Activated CD4-positive, alpha-beta memory T cell treated with anti-CD3 and anti-CD28 coated beads for 36 hours (primary cell): ENCODE data around the gene ADARB1. TPM values are rescaled to one million over a fixed set of nuclear protein-coding genes. Genes with fewer than 3 reads are reported as not detected.
"Not testable (repeated sequence)": the region's sequence is repeated elsewhere in the genome, so short reads cannot be mapped to it uniquely, and the experiment has no call there.

Experiments used
- CTCF ChIA-PET: fragments of 350-600 bp; sonication (Branson Sonifier 250); formaldehyde crosslinking; loops from one replicate; lab custom pipeline; 2021; ENCODE audit warnings: antibody characterized with exemption, inconsistent platforms; lab: Charles Lee
- POLR2A ChIA-PET: fragments of 350-600 bp; sonication (Branson Sonifier 250); formaldehyde crosslinking; loops from one replicate; lab custom pipeline; 2021; ENCODE audit warnings: antibody characterized with exemption; lab: Charles Lee
- DNase-seq: peaks from one replicate; pipeline ENCODE4 v3.0.0-alpha.2; 2020
- H3K27ac Mint-ChIP-seq: one replicate; pipeline ENCODE4 v1.8.0; 2021; ENCODE audit warnings: mixed read lengths
- H3K27me3 Mint-ChIP-seq: one replicate; pipeline ENCODE4 v1.8.0; 2021; ENCODE audit warnings: mixed read lengths
- H3K36me3 Mint-ChIP-seq: one replicate; pipeline ENCODE4 v1.8.0; 2021; ENCODE audit warnings: mixed read lengths
- H3K4me1 Mint-ChIP-seq: one replicate; pipeline ENCODE4 v1.8.0; 2021; ENCODE audit warnings: low read depth, mixed read lengths
- H3K4me3 Mint-ChIP-seq: one replicate; pipeline ENCODE4 v1.8.0; 2021; ENCODE audit warnings: mild to moderate bottlenecking, mixed read lengths
- H3K9me3 Mint-ChIP-seq: one replicate; pipeline ENCODE4 v1.8.0; 2021; ENCODE audit warnings: mixed read lengths
- intact Hi-C: fragments of 100-400 bp; cut with micrococcal nuclease; formaldehyde crosslinking; loops from one replicate; pipeline ENCODE4 v1.15.1; 2023
- total RNA-seq, 2 experiments: library from RNA; stranded (reverse); gene quantifications; one replicate each; pipeline ENCODE4 v1.2.3, GENCODE V29; 2021

Gene ADARB1
- total RNA-seq, 2 experiments from 2014 or later = 37.6 to 40.6 TPM

GRCh38 chr21:45142469-45143308 lies 68.3 kb downstream of the ADARB1 start:
- no peak overlapping the region for H3K27ac Mint-ChIP-seq
- no peaks in the 10 kb centered on the region for H3K27me3 Mint-ChIP-seq
- POLR2A ChIA-PET = no interaction called here
- DNase-seq = no peak
- CTCF ChIA-PET = interaction anchor here (0.8 to 10.6 kb wide), 4 partner anchors 9 to 195 kb away, joined by 3 to 214 read pairs (median 116); no protein-coding TSS in a partner anchor
- no peaks in the 10 kb centered on the region for H3K9me3 Mint-ChIP-seq
- H3K4me1 Mint-ChIP-seq = peaks cover 4% of the 10 kb centered on the region
- peaks cover 11% of the 10 kb centered on the region for H3K36me3 Mint-ChIP-seq
- no peak overlapping the region for H3K4me3 Mint-ChIP-seq
- intact Hi-C loops = no loop called here

- intact Hi-C loops = no loop called here
Measured at GRCh38 chr21:45143855-45144254, 69.5 kb downstream of the ADARB1 start.

GRCh38 chr21:45145146-45145545 lies 70.8 kb downstream of the ADARB1 start:
- intact Hi-C loops = no loop called here
- ChIA-PET CTCF (interaction anchor here (3.6 to 10.6 kb wide), 2 partner anchors 8 to 17 kb away, joined by 30 to 166 read pairs; no protein-coding TSS in a partner anchor), POLR2A (no interaction called here)
- no peaks in the 10 kb centered on the region for H3K9me3 Mint-ChIP-seq
- no peak overlapping the region for H3K4me3 Mint-ChIP-seq
- no peaks in the 10 kb centered on the region for H3K27me3 Mint-ChIP-seq
- no peaks in the 10 kb centered on the region for H3K4me1 Mint-ChIP-seq
- no peak for DNase-seq
- peaks cover 10% of the 10 kb centered on the region for H3K36me3 Mint-ChIP-seq
- no peak overlapping the region for H3K27ac Mint-ChIP-seq

More at GRCh38 chr21:45143855-45144254, 69.5 kb downstream of the ADARB1 start:
- H3K4me1 Mint-ChIP-seq = no peaks in the 10 kb centered on the region
- no peak for DNase-seq
- ChIA-PET POLR2A (no interaction called here), CTCF (interaction anchor here (0.8 to 10.6 kb wide), 2 partner anchors 8 to 16 kb away, joined by 3 to 166 read pairs; no protein-coding TSS in a partner anchor)
- H3K36me3 Mint-ChIP-seq = peaks cover 11% of the 10 kb centered on the region
- no peak overlapping the region for H3K4me3 Mint-ChIP-seq
- no peaks in the 10 kb centered on the region for H3K9me3 Mint-ChIP-seq
- no peak overlapping the region for H3K27ac Mint-ChIP-seq
- no peaks in the 10 kb centered on the region for H3K27me3 Mint-ChIP-seq

GRCh38 chr21:45145846-45146245 lies 71.5 kb downstream of the ADARB1 start:
- intact Hi-C loops, H3K36me3 Mint-ChIP-seq, H3K27me3 Mint-ChIP-seq, POLR2A ChIA-PET, H3K4me1 Mint-ChIP-seq, DNase-seq, H3K9me3 Mint-ChIP-seq, H3K4me3 Mint-ChIP-seq, H3K27ac Mint-ChIP-seq: not testable (repeated sequence)
- CTCF ChIA-PET = interaction anchor here (0.9 to 10.6 kb wide), 3 partner anchors 8 to 18 kb away, joined by 3 to 166 read pairs (median 30); no protein-coding TSS in a partner anchor

- ChIA-PET CTCF (interaction anchor here (0.9 to 3.6 kb wide), 2 partner anchors 9 to 18 kb away, joined by 3 to 30 read pairs; no protein-coding TSS in a partner anchor), POLR2A (no interaction called here)
- H3K4me3 Mint-ChIP-seq = no peak overlapping the region
- DNase-seq = no peak
- intact Hi-C loops = no loop called here
- H3K9me3 Mint-ChIP-seq = no peaks in the 10 kb centered on the region
- no peaks in the 10 kb centered on the region for H3K27me3 Mint-ChIP-seq
- H3K36me3 Mint-ChIP-seq = peaks cover 9% of the 10 kb centered on the region
- no peak overlapping the region for H3K27ac Mint-ChIP-seq
- no peaks in the 10 kb centered on the region for H3K4me1 Mint-ChIP-seq
Measured at GRCh38 chr21:45146306-45146705, 71.9 kb downstream of the ADARB1 start.

GRCh38 chr21:45146801-45147200 lies 72.4 kb downstream of the ADARB1 start:
- Mint-ChIP-seq H3K27me3 (no peaks in the 10 kb centered on the region), H3K36me3 (peaks cover 9% of the 10 kb centered on the region), H3K9me3 (no peaks in the 10 kb centered on the region), H3K27ac (no peak overlapping the region), H3K4me3 (no peak overlapping the region), H3K4me1 (peaks cover 3% of the 10 kb centered on the region)
- ChIA-PET CTCF (interaction anchor here (0.9 to 3.6 kb wide), 2 partner anchors 9 to 18 kb away, joined by 3 to 30 read pairs; no protein-coding TSS in a partner anchor), POLR2A (no interaction called here)
- no peak for DNase-seq
- intact Hi-C loops = no loop called here

- intact Hi-C loops = no loop called here
- Mint-ChIP-seq H3K4me1 (peaks cover 11% of the 10 kb centered on the region), H3K27me3 (no peaks in the 10 kb centered on the region), H3K9me3 (no peaks in the 10 kb centered on the region), H3K27ac (no peak overlapping the region), H3K4me3 (no peak overlapping the region), H3K36me3 (peaks cover 9% of the 10 kb centered on the region)
- CTCF ChIA-PET = interaction anchor here (1.4 to 3.6 kb wide), 2 partner anchors 7 to 10 kb away, joined by 6 to 30 read pairs; no protein-coding TSS in a partner anchor
- DNase-seq = no peak
- POLR2A ChIA-PET = no interaction called here
Measured at GRCh38 chr21:45147473-45148315, 73.3 kb downstream of the ADARB1 start.

- intact Hi-C loops = no loop called here
- CTCF ChIA-PET = interaction anchor here (0.7 to 3.6 kb wide), 3 partner anchors 8 to 144 kb away, joined by 3 to 30 read pairs (median 6); no protein-coding TSS in a partner anchor
- Mint-ChIP-seq H3K4me3 (no peak overlapping the region), H3K36me3 (peaks cover 6% of the 10 kb centered on the region), H3K27ac (no peak overlapping the region), H3K4me1 (peaks cover 17% of the 10 kb centered on the region), H3K9me3 (no peaks in the 10 kb centered on the region), H3K27me3 (no peaks in the 10 kb centered on the region)
- POLR2A ChIA-PET = no interaction called here
- DNase-seq = no peak
Measured at GRCh38 chr21:45148316-45148990, 74.1 kb downstream of the ADARB1 start.

GRCh38 chr21:45149021-45149420 lies 74.6 kb downstream of the ADARB1 start:
- H3K4me1 Mint-ChIP-seq = peaks cover 23% of the 10 kb centered on the region
- intact Hi-C loops = no loop called here
- no peak for DNase-seq
- H3K27ac Mint-ChIP-seq = no peak overlapping the region
- ChIA-PET CTCF (interaction anchor here (0.7 to 3.6 kb wide), 3 partner anchors 9 to 144 kb away, joined by 3 to 30 read pairs (median 6); no protein-coding TSS in a partner anchor), POLR2A (no interaction called here)
- no peaks in the 10 kb centered on the region for H3K27me3 Mint-ChIP-seq
- H3K4me3 Mint-ChIP-seq = no peak overlapping the region
- no peaks in the 10 kb centered on the region for H3K9me3 Mint-ChIP-seq
- H3K36me3 Mint-ChIP-seq = peaks cover 6% of the 10 kb centered on the region

- ChIA-PET CTCF (interaction anchor here (5.8 kb wide), 1 partner anchor 12 kb away, joined by 65 read pairs; no protein-coding TSS in a partner anchor), POLR2A (no interaction called here)
- H3K4me1 Mint-ChIP-seq = peaks cover 35% of the 10 kb centered on the region
- H3K9me3 Mint-ChIP-seq = no peaks in the 10 kb centered on the region
- no peaks in the 10 kb centered on the region for H3K27me3 Mint-ChIP-seq
- H3K36me3 Mint-ChIP-seq = peaks cover 7% of the 10 kb centered on the region
- intact Hi-C loops = loop anchor here (5.0 kb wide), 1 partner anchor 287 kb away; no protein-coding TSS in a partner anchor
- H3K4me3 Mint-ChIP-seq = no peak overlapping the region
- H3K27ac Mint-ChIP-seq = no peak overlapping the region
- no peak for DNase-seq
Measured at GRCh38 chr21:45150638-45151131, 76.3 kb downstream of the ADARB1 start.
